ENCODE measurements around the gene SPATA24.
"Not testable (repeated sequence)": the region's sequence is repeated elsewhere in the genome, so short reads cannot be mapped to it uniquely, and the experiment has no call there.

The SPATA24 gene

DNA sequence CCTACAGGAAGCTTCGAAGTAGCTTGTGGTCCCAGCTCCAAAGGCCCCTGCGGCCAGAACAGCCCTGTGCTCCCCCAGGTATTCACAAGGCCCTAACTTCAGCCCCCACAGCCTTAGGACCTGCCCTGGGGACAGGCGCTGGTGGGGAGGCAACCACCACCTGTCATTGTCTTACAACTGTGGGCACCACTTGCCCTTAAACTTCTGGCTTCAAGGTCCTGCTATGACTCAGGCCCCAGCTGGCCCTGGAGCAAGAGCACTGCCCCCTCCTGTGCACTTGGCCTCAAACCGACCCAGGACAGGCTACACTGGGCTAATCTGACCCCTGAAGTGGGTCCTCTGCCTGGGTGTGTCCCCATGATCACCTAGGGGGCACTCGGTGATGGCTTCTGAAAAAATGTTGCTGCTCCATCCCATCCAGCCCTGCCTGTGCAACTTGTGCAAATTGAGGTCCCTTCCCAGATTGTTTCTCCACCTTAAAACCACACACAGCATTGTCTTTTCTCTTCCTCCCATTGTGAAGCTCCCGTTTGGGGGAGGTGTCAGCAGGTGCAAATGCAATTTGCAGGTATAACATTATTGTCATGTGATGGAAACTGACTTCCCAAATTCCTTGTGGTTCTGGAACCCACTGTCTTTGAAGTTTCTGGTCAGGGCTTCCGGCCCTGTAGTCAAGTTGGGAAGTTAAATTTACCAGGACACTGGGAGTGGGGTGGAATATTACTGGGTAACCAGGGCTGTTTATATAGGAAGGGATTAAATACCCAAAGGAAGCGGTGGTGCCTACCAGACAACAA is 7.8 kb downstream of the SPATA24 start:
- no peak overlapping the region for H3K4me3 ChIP-seq (ENCODE audit: low read depth, low read length)

DNA sequence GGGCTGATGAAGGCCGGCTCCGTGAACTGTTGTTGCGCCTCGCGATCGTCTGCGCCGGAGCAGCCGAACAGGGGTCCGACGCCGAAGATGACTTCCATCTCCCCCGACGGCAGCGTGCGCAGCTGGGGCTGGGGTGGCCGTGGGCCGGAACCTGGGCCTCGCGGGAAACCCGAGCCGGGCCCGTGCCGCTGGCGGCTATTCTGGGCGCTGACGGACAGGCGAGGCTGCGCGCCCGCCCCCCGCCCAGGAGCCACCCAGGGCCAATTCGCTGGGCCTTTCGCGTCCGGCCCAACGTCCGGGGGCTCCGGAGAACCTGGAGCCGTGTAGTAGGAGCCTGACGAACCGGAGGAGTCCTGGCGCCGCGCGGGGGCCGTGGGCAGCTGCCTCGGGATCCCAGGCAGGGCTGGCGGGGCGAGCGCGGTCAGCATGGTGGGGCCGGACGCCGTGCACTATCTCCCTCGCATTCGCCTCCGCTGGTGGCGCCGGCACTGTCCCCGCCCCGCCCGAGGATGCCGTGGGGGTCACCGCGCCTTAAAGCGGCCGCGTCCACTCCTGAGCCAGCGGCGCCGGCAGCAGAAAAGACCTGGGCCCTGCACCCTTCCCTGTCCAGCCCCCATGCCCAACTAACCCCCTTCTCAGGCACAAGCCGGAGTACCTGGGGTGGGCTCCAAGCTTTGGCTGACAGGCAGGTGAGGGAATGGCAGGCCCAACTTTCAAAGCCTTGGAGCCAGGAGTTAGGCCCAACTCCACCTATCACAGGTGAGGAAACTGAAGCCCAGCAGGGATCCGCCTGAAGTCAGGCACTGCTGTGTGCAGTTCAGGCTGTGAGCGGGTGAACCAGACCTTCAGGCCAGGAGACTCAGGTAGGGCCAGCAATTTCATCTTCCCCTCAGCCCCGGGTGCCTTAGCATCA is 9.0 kb downstream of the SPATA24 start, which contains the start of gene PROB1:
PROB1 (minus strand) TSS at position 451 of the 913 bp plus-strand sequence; CDS start at position 428, 23 bp downstream.
- H3K4me3 ChIP-seq (ENCODE audit: low read depth, low read length) = peak within 1 kb of the TSS; percentile 18

DNA sequence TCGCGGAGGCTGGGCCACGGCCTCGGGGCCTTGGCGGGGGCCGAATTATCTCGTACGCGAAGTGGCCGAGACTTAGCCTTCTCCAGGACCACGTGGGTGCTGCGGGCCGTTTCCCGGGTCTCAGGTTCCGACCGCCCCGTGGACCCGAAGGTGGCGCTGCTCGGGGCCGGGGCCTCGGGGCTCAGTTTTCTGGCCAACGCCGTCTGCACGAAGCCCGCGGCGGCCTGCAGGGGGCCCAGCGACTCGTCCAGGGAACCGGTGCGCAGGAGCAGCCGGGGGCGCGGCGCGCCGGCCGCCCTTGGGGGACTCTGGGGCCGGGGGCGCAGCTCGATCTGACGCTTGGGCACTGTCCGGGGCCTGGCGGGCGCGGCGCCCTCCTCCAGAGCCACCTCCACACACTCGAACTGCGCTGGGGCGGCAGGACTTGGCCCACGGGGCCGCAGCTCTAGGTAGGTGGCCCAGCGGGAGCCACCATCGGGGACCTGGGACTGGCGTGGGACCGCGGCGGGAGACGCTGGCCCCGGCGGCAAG is 9.7 kb downstream of the SPATA24 start:
- peak overlapping the region; percentile 18 for H3K4me3 ChIP-seq (ENCODE audit: low read depth, low read length)

GRCh38 chr5:139393497-139394122 is 10.3 kb downstream of the SPATA24 start:
- peak overlapping the region; percentile 43 for H3K4me3 ChIP-seq (ENCODE audit: low read depth, low read length)

DNA sequence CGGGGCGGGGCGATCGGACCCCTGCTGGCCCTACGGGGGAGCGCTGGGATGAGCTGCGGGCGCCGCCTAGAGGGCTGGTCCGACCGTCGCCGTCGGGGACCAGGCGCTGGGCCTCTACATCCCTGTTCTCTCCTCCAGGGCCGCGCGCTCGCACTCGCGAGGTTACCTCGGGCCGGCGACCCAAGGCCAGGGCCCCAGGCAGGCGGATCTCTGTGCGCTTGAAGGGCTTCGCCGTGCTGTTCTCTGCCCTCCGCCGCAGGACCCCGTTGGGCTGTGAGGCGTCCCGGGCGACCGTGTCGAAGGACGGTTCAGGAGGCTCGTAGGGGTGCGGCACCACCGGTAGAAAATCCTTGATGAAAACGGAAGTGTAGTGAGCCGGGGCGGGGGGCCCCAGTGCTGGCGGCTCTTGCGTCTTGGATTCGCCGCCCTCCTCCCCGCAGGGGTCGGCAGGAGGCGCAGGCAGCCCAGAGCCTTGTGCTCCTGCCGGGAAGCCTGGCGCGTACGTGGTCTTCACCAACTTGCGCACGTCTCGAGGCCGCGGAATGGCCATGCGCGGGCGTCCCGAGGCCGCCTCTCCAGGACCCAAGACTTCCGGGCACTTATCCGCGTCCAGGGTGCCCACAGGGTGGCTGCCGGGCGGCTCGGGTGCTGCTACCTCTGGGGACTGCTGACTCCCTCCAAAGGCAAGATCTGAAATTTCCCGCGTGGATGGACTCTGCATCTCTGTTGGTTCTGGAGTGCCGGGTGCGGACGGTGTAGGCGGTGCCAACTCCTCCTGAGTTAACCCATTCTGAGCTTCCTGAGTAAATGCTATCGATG is 11.0 kb downstream of the SPATA24 start:
- H3K4me3 ChIP-seq (ENCODE audit: low read depth, low read length) = peak overlapping the region; percentile 43

DNA sequence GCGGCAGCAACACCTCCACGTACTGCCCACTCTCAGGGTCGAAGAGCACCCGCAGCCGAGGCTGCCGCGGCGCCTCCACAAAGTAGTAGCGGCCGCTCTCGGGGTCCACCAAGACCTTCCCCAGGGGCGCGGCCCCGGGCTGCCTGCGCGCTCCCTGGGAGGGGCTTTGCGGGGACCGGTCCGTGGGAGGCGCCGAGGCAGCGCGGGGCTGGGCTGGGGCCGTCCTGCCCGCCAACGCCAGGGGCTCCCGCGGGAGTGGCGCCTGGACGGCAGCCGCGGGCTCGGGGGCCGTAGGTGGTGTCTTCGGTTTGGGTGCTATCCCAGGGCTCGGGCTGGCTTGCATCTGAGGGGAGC is 11.6 kb downstream of the SPATA24 start:
- peak overlapping the region; percentile 43 for H3K4me3 ChIP-seq (ENCODE audit: low read depth, low read length)

GRCh38 chr5:139391570-139392323 is 12.1 kb downstream of the SPATA24 start:
- peak overlapping the region; percentile 43 for H3K4me3 ChIP-seq (ENCODE audit: low read depth, low read length)

DNA sequence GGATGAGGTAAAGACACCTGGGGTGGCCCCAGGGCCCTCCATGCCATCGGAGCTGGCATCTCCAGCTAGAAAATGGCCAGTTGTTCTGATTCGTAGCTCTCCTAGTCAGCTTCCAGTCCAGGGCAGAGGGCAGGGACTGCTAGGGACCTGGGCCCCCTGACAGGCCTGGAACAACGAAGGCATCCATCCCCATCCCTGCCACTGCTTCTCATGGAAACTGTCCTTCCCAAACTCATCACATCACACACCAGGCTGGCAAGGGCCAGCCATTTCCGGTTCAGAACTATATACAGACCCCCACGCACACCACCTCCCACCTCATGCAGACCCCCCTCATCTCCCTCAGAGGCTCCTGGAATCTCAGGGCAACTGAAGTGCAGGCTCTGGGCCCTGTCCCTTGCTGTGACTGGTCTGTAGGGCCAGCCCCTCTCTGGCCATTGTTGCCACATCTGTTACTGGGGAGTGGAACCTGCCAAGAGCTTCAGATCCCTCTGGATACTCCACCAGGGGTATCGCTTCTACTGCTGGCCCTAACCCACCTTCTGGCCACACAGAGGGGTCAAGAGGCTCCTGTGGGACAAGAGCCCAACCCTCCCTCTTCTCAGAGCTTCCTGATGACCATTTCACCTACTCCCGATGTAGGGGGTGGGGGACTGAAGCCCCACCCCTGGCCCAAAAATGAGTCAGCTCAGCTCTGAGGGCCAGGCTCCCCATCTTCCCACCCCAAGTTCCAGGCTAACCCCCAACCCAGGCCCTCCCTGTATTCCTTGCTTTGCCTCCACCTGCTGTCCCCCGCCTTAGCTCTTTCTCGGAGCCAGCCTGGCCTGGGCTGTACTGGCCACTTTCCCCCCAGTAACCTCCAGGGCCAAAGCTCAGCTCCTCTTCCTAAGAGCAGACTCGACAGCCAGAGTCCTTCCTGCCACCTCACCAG is 13.0 kb downstream of the SPATA24 start:
- H3K4me3 ChIP-seq (ENCODE audit: low read depth, low read length) = no peak overlapping the region

GRCh38 chr5:139389701-139390638 is 13.9 kb downstream of the SPATA24 start, which contains the start of gene MZB1:
MZB1 (minus strand) TSS chr5:139389913; CDS start chr5:139389856, 57 bp downstream.
- no peak within 1 kb of the TSS for H3K4me3 ChIP-seq (ENCODE audit: low read depth, low read length)

- H3K4me3 ChIP-seq (ENCODE audit: low read depth, low read length) = no peak overlapping the region
These were observed 15.6 kb downstream of the SPATA24 start for GRCh38 chr5:139388198-139388821.

DNA sequence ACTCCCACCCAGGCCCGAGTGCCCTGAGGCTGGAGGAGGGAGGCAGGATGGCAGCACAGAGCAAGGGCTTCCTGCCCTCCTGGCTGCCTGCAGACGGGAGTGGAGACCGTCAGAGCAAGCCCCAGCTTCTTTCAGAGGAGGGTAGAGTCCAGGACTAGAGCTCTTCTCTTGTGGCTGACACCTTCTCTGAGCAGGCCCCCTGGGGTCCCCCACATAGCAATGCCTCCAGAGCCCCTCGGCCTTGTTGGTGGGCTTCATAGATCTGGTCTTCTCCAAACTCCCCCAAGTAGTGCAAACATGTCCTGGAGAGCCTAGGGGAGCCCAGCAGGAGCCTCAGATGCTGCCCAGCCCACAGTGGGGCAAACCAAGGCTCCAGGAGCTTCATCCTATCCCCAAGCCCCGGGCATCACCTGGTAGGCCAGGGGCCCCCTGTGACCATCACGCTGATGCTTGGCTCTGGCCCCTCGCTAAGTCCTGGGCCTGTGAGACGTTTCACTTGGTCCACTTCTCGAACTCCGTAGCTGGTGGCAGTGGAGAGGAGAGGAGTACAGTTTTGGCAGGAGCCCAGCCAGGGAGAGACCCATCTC is 16.2 kb downstream of the SPATA24 start:
- no peak overlapping the region for H3K4me3 ChIP-seq (ENCODE audit: low read depth, low read length)

- not testable (repeated sequence) for H3K4me3 ChIP-seq (ENCODE audit: low read depth, low read length)
These were observed 16.9 kb downstream of the SPATA24 start for GRCh38 chr5:139386956-139387355.

GRCh38 chr5:139386050-139386438 is 17.8 kb downstream of the SPATA24 start:
- H3K4me3 ChIP-seq (ENCODE audit: low read depth, low read length) = no peak overlapping the region

GRCh38 chr5:139385061-139386049 is 18.5 kb downstream of the SPATA24 start:
- H3K4me3 ChIP-seq (ENCODE audit: low read depth, low read length) = no peak overlapping the region

DNA sequence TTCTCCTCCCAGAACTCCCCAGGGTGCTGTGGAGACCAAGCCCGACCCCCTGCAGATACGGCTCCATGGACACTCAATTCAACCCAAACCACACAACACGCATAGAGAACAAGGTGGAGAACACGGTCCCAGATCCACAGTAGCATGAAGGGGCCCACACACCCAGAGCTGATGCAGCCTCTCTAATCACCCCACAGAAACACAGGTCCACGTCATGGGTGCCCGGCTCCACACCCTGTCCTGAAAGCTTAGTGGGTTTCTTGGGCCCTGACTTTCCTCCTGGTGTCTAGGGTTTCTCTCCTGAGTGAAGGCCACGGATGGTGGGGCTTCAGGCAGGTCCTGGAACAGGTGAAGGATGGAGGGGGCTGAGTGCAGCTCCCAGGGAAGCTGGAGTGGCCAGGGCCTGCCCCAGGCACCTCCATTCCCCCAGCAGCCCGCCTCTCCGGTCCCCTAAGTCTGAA is 19.3 kb downstream of the SPATA24 start:
- H3K4me3 ChIP-seq (ENCODE audit: low read depth, low read length) = no peak overlapping the region

Measured in iPS-11a (cell line).